Stomach (tissue), 4 donors: ENCODE measurements around the gene MYO9B.

Experiments
- CTCF ChIP-seq, 7 experiments: fragments of 450-650 bp in 4 of 7; fragments of 200-600 bp in 3 of 7; sonication (generic) in 3 of 7; IDR thresholded peaks; one replicate each; pipeline ENCODE4 v1.5.1; 2016 to 2019; ENCODE audit warnings: antibody characterized with exemption in 7 of 7, control low read depth in 2 of 7, mild to moderate bottlenecking in 1 of 7
- POLR2AphosphoS5 ChIP-seq, 3 donors: sonication (generic); formaldehyde crosslinking; IDR thresholded peaks; one replicate each; pipeline ENCODE4 v1.6.1; 2016; ENCODE audit warnings: antibody characterized with exemption in 3 of 3

GRCh38 chr19:17225053-17225452 lies 149.5 kb downstream of the MYO9B start:
- TF ChIP-seq POLR2AphosphoS5 (IDR thresholded peaks at IDR 0.05): no peak
- no peak for TF ChIP-seq CTCF (IDR thresholded peaks at IDR 0.05)
